ENCODE data around the gene FUZ. TPM values are rescaled to one million over a fixed set of nuclear protein-coding genes. Genes with fewer than 3 reads are reported as not detected.

The FUZ gene
- total and polyA plus RNA-seq, 2 of the 8 experiments (the other 6 are each of a cell fraction or from before 2014, with no cell fraction given) = 28.4 to 33.9 TPM

- Histone ChIP-seq H3K56ac (replicated peaks; ENCODE audit: insufficient read length, low read depth, low read length) (no peak overlapping the region), H3K23ac (ENCODE audit: insufficient read length) (no peak overlapping the region), H4K20me1 (replicated peaks in 1 of 2; ENCODE audit: control insufficient read depth in 1 of 2, insufficient read depth in 2 of 2, low read length in 2 of 2) (peaks cover 0 to 6% of the 10 kb centered on the region in 2 experiments), H2BK120ac (replicated peaks; ENCODE audit: low read depth, low read length) (no peak overlapping the region), H2BK15ac (ENCODE audit: low read length) (no peak overlapping the region), H2BK5ac (ENCODE audit: low read depth, low read length) (no peak overlapping the region), H2AK5ac (ENCODE audit: low read depth, low read length) (no peak overlapping the region), H3K9ac (replicated peaks in 1 of 4; ENCODE audit: extremely low read depth in 1 of 4, low read depth in 3 of 4, low read length in 3 of 4) (no peak overlapping the region), H3K79me1 (ENCODE audit: low read depth, low read length) (peaks cover 7% of the 10 kb centered on the region), H3K14ac (ENCODE audit: insufficient read length) (no peak overlapping the region), H3K4ac (replicated peaks; ENCODE audit: insufficient read length, low read depth, low read length) (no peak overlapping the region), H4K8ac (ENCODE audit: extremely low read depth, insufficient read depth, low read length) (no peak overlapping the region), H3K9me3 (ENCODE audit: insufficient read depth in 2 of 2, low read depth in 1 of 2, low read length in 1 of 2) (no peaks in the 10 kb centered on the region), H4K5ac (ENCODE audit: insufficient read length, low read depth, low read length) (no peak overlapping the region), H2AFZ (ENCODE audit: low read length) (no peak overlapping the region), H3K23me2 (ENCODE audit: low read depth, low read length) (no peaks in the 10 kb centered on the region; the same call in 1 of the 2 replicates), H3K18ac (ENCODE audit: extremely low read depth, low read length) (no peak overlapping the region), H4K91ac (replicated peaks; ENCODE audit: insufficient read length, low read length) (no peak overlapping the region), H3K27me3 (replicated peaks in 1 of 4; ENCODE audit: control insufficient read depth in 3 of 4, extremely low read depth in 1 of 4, insufficient read depth in 3 of 4, low read length in 3 of 4) (no peaks in the 10 kb centered on the region), H2BK20ac (ENCODE audit: low read length) (no peak overlapping the region), H2BK12ac (ENCODE audit: low read depth, low read length) (no peak overlapping the region), H3K36me3 (ENCODE audit: control insufficient read depth in 2 of 4, insufficient read depth in 4 of 4, low read length in 3 of 4) (peaks cover 2 to 23% (median 10%) of the 10 kb centered on the region in 4 experiments; a peak in 6 of 8 replicates), H3K27ac (ENCODE audit: low read depth, low read length) (no peak overlapping the region), H3K4me1 (replicated peaks in 1 of 4; ENCODE audit: control insufficient read depth in 3 of 4, insufficient read depth in 4 of 4, low read length in 3 of 4) (no peaks in the 10 kb centered on the region), H3K4me3 (ENCODE audit: extremely low read depth in 1 of 4, insufficient read depth in 2 of 4, low read depth in 3 of 4, low read length in 4 of 4) (no peak overlapping the region), H3K79me2 (ENCODE audit: control insufficient read depth in 1 of 2, insufficient read depth in 2 of 2, low read length in 2 of 2) (no peaks in the 10 kb centered on the region; a peak in 1 of 4 replicates), H3K4me2 (ENCODE audit: insufficient read depth in 1 of 2, low read depth in 2 of 2, low read length in 2 of 2) (no peak overlapping the region)
- WGBS, 2 experiments (ENCODE audit: extremely low coverage in 1 of 2, insufficient coverage in 1 of 2, insufficient read length in 1 of 2, insufficient replicate concordance in 2 of 2, low coverage in 1 of 2, low lambda C conversion rate in 2 of 2, missing lambda C conversion rate in 1 of 2) = 93% methylated on average over 9 of the region's 9 CpGs; no CpG with 5 or more reads in 1 of the 2 experiments
- DNase-seq (ENCODE audit: low read depth in 1 of 2, low spot score in 2 of 2) = no peak
- no peak for FAIRE-seq
- CTCF ChIA-PET (ENCODE audit: partially characterized antibody) = interaction anchor here (0.5 to 2.4 kb wide), 7 partner anchors 9 to 161 kb away, joined by 3 to 5 read pairs (median 4); no protein-coding TSS in a partner anchor
- POLR2A ChIA-PET (ENCODE audit: partially characterized antibody) = interaction anchor here (1.1 to 1.8 kb wide), 3 partner anchors 11 to 33 kb away, joined by 3 to 7 read pairs (median 5); no protein-coding TSS in a partner anchor
- TF ChIP-seq EP300 (IDR thresholded peaks at IDR 0.05; ENCODE audit: borderline replicate concordance in 1 of 2, low read depth in 2 of 2, low read length in 2 of 2) (no peak), KDM5A (IDR thresholded peaks at IDR 0.05; ENCODE audit: low read length) (no peak), CTBP2 (IDR thresholded peaks at IDR 0.05; ENCODE audit: borderline replicate concordance, insufficient read depth, insufficient read length, low read length) (no peak), GABPA (IDR thresholded peaks at IDR 0.05; ENCODE audit: borderline replicate concordance, insufficient read depth, low read length) (no peak)
These were observed 26.7 kb downstream of the FUZ start for GRCh38 chr19:49786376-49786820.

Measured in H1 (cell line).